GM23338 (cell line): ENCODE results near the gene FHIT. TPM values are rescaled to one million over a fixed set of nuclear protein-coding genes. Genes with fewer than 3 reads are reported as not detected.

Source experiments
- ATAC-seq: fragments of 200-7000 bp; cut with Tn5 transposase; 3 replicates; pipeline ENCODE4 v1.9.1; 2020
- DNase-seq: peaks from one replicate; pipeline ENCODE4 v3.0.0-alpha.2; 2015; ENCODE audit warnings: low spot score
- H2AFZ ChIP-seq: fragments of 200-600 bp; sonication (generic); 2 replicates; pipeline ENCODE4 v1.8.0; 2016; ENCODE audit warnings: antibody characterized with exemption, mild to moderate bottlenecking, moderate library complexity
- H3F3A ChIP-seq: fragments of 200-600 bp; sonication (generic); replicated peaks from 2 replicates; pipeline ENCODE4 v1.8.0; 2017; ENCODE audit warnings: antibody characterized with exemption, mixed run types, low read depth
- H3K27ac ChIP-seq: fragments of 200-600 bp; sonication (generic); 2 replicates; pipeline ENCODE4 v1.6.1; 2016; ENCODE audit warnings: low read depth
- H3K27me3 ChIP-seq: fragments of 200-600 bp; sonication (generic); 2 replicates; pipeline ENCODE4 v1.8.0; 2016; ENCODE audit warnings: mild to moderate bottlenecking, mixed run types, moderate library complexity; ENCODE audit not compliant: insufficient read depth
- H3K36me3 ChIP-seq: fragments of 200-600 bp; sonication (generic); 2 replicates; pipeline ENCODE4 v1.8.0; 2016; ENCODE audit warnings: mild to moderate bottlenecking; ENCODE audit not compliant: insufficient read depth
- H3K4me1 ChIP-seq: fragments of 200-600 bp; sonication (generic); 2 replicates; pipeline ENCODE4 v1.8.0; 2016; ENCODE audit warnings: mild to moderate bottlenecking, moderate library complexity; ENCODE audit not compliant: insufficient read depth
- H3K4me2 ChIP-seq: fragments of 200-600 bp; sonication (generic); 2 replicates; pipeline ENCODE4 v1.7.1; 2017; ENCODE audit warnings: mixed run types
- H3K4me3 ChIP-seq: fragments of 200-600 bp; sonication (generic); 2 replicates; pipeline ENCODE4 v1.6.1; 2016; ENCODE audit warnings: mixed run types
- H3K79me2 ChIP-seq: fragments of 200-600 bp; sonication (generic); replicated peaks from 2 replicates; pipeline ENCODE4 v1.8.0; 2017; ENCODE audit warnings: mild to moderate bottlenecking; ENCODE audit not compliant: insufficient read depth
- H3K9me2 ChIP-seq: fragments of 200-600 bp; sonication (generic); 2 replicates; pipeline ENCODE4 v1.8.0; 2017; ENCODE audit not compliant: insufficient read depth
- H4K20me1 ChIP-seq: fragments of 200-600 bp; sonication (generic); replicated peaks from 2 replicates; pipeline ENCODE4 v1.8.0; 2017; ENCODE audit warnings: mild to moderate bottlenecking; ENCODE audit not compliant: insufficient read depth
- H3K27ac Mint-ChIP-seq: 2 replicates; pipeline ENCODE4 v1.8.0; 2020; ENCODE audit warnings: inconsistent platforms, mild to moderate bottlenecking, moderate library complexity, mixed read lengths
- H3K27me3 Mint-ChIP-seq: 3 replicates; pipeline ENCODE4 v1.8.0; 2022; ENCODE audit warnings: low read depth, mild to moderate bottlenecking, moderate library complexity, mixed read lengths, inconsistent platforms; ENCODE audit not compliant: insufficient read depth, poor library complexity
- H3K36me3 Mint-ChIP-seq: 3 replicates; pipeline ENCODE4 v1.8.0; 2021; ENCODE audit warnings: low read depth, mild to moderate bottlenecking, inconsistent platforms, moderate library complexity, mixed read lengths
- H3K4me1 Mint-ChIP-seq: 3 replicates; pipeline ENCODE4 v1.8.0; 2020; ENCODE audit warnings: mild to moderate bottlenecking, inconsistent platforms, mixed read lengths
- H3K4me3 Mint-ChIP-seq: 3 replicates; pipeline ENCODE4 v1.8.0; 2021; ENCODE audit warnings: moderate library complexity, mild to moderate bottlenecking, inconsistent platforms, mixed read lengths
- H3K9me3 Mint-ChIP-seq: 3 replicates; pipeline ENCODE4 v1.8.0; 2020; ENCODE audit warnings: moderate library complexity, mild to moderate bottlenecking, inconsistent platforms, mixed read lengths
- CREB1 ChIP-seq: fragments of 250-450 bp; sonication (Bioruptor Pico); IDR thresholded peaks from 2 replicates; pipeline ENCODE4 v1.5.0; 2020; ENCODE audit warnings: low read depth, mild to moderate bottlenecking, moderate library complexity
- CTCF ChIP-seq, 2 experiments: fragments of 200-600 bp in 1 of 2; sonication (generic) in 1 of 2; conservative IDR thresholded peaks; 2 replicates each; pipeline versions ENCODE4 v1.5.1 to v1.6.1; 2016 to 2017; ENCODE audit warnings: antibody characterized with exemption in 2 of 2, low read depth in 2 of 2, mild to moderate bottlenecking in 2 of 2, moderate library complexity in 1 of 2
- EZH2phosphoT487 ChIP-seq: fragments of 200-600 bp; sonication (generic); IDR thresholded peaks from one replicate; pipeline ENCODE4 v1.8.1; 2018; ENCODE audit warnings: antibody characterized with exemption; ENCODE audit not compliant: unreplicated experiment
- JUNB ChIP-seq: IDR thresholded peaks from one replicate; pipeline ENCODE4 v1.6.1; 2016; ENCODE audit warnings: antibody characterized with exemption; ENCODE audit not compliant: unreplicated experiment
- STAT1 ChIP-seq: IDR thresholded peaks from one replicate; pipeline ENCODE4 v1.6.1; 2016; ENCODE audit warnings: antibody characterized with exemption; ENCODE audit not compliant: unreplicated experiment
- ZNF114 ChIP-seq: fragments of 250-450 bp; sonication (Bioruptor Pico); IDR thresholded peaks from 2 replicates; pipeline ENCODE4 v1.5.0; 2020; ENCODE audit warnings: mild to moderate bottlenecking, moderate library complexity
- ZNF331 ChIP-seq: fragments of 250-450 bp; sonication (Bioruptor Pico); IDR thresholded peaks from 2 replicates; pipeline ENCODE4 v1.5.0; 2020; ENCODE audit warnings: low read depth, mild to moderate bottlenecking, moderate library complexity
- ZNF462 ChIP-seq: fragments of 250-450 bp; sonication (Bioruptor Pico); IDR thresholded peaks from 2 replicates; pipeline ENCODE4 v1.5.0; 2020; ENCODE audit warnings: mild to moderate bottlenecking, moderate library complexity
- polyA plus RNA-seq: library from polyadenylated mRNA; unstranded; fragments of >200 nt; fragmentation: Nextera tagmentation; extraction: Ambion mirVana; gene quantifications from 2 replicates; pipeline ENCODE4 v1.2.1, GENCODE V29; 2016
- total RNA-seq: library from RNA; depleted of rRNA; stranded (reverse); fragments of >200 nt; shearing (Covaris generic); gene quantifications from 2 replicates; pipeline ENCODE4 v1.2.3, GENCODE V29; 2014

The FHIT gene
- total and polyA plus RNA-seq, 2 experiments from 2014 or later, result 3.0 to 8.3 TPM

GRCh38 chr3:59913645-59914044 lies 1337.6 kb downstream of the FHIT start:
- H3K4me3 ChIP-seq, result no peak overlapping the region
- H4K20me1 ChIP-seq, result no peaks in the 10 kb centered on the region
- H3F3A ChIP-seq, result no peaks in the 10 kb centered on the region
- no peak for TF ChIP-seq ZNF114 (CRISPR knock-in tag)
- TF ChIP-seq CREB1 (CRISPR knock-in tag), result no peak
- TF ChIP-seq STAT1, result no peak
- no peaks in the 10 kb centered on the region for H3K36me3 Mint-ChIP-seq
- no peaks in the 10 kb centered on the region for H3K4me1 ChIP-seq
- no peaks in the 10 kb centered on the region for H3K36me3 ChIP-seq
- H3K79me2 ChIP-seq, result no peaks in the 10 kb centered on the region
- no peaks in the 10 kb centered on the region for H3K9me3 Mint-ChIP-seq
- DNase-seq, result no peak
- peaks cover 1% of the 10 kb centered on the region for H3K27me3 Mint-ChIP-seq
- no peak overlapping the region for H2AFZ ChIP-seq
- no peak overlapping the region for H3K4me3 Mint-ChIP-seq
- no peak overlapping the region for H3K27ac ChIP-seq
- no peaks in the 10 kb centered on the region for H3K4me1 Mint-ChIP-seq
- ATAC-seq, result no peak
- no peak overlapping the region for H3K4me2 ChIP-seq
- peaks cover 13% of the 10 kb centered on the region; the same call in 1 of the 2 replicates for H3K9me2 ChIP-seq
- no peak overlapping the region for H3K27ac Mint-ChIP-seq
- no peaks in the 10 kb centered on the region for H3K27me3 ChIP-seq

- Mint-ChIP-seq H3K36me3 (peaks cover 7% of the 10 kb centered on the region; the same call in 2 of the 3 replicates), H3K4me3 (no peak overlapping the region), H3K4me1 (no peaks in the 10 kb centered on the region), H3K9me3 (peaks cover 9% of the 10 kb centered on the region), H3K27me3 (peaks cover 4% of the 10 kb centered on the region), H3K27ac (no peak overlapping the region)
- Histone ChIP-seq H3K27ac (no peak overlapping the region), H3K36me3 (no peaks in the 10 kb centered on the region), H3K4me3 (no peak overlapping the region), H3K27me3 (no peaks in the 10 kb centered on the region), H2AFZ (no peak overlapping the region), H3F3A (no peaks in the 10 kb centered on the region), H4K20me1 (no peaks in the 10 kb centered on the region), H3K4me1 (no peaks in the 10 kb centered on the region), H3K79me2 (no peaks in the 10 kb centered on the region), H3K4me2 (no peak overlapping the region), H3K9me2 (peaks cover 8% of the 10 kb centered on the region; the same call in 1 of the 2 replicates)
- no peak for ATAC-seq
- TF ChIP-seq CTCF (conservative IDR thresholded peaks at IDR 0.05; ENCODE audit: low read depth in 2 of 2) (no peak), STAT1 (no peak), ZNF331 (CRISPR knock-in tag) (no peak), JUNB (no peak), ZNF462 (no peak), EZH2phosphoT487 (no peak)
- no peak for DNase-seq
Measured at GRCh38 chr3:59908701-59909100, 1342.6 kb downstream of the FHIT start.
